Measurements from ENCODE around the gene EHBP1.

The EHBP1 gene

DNA sequence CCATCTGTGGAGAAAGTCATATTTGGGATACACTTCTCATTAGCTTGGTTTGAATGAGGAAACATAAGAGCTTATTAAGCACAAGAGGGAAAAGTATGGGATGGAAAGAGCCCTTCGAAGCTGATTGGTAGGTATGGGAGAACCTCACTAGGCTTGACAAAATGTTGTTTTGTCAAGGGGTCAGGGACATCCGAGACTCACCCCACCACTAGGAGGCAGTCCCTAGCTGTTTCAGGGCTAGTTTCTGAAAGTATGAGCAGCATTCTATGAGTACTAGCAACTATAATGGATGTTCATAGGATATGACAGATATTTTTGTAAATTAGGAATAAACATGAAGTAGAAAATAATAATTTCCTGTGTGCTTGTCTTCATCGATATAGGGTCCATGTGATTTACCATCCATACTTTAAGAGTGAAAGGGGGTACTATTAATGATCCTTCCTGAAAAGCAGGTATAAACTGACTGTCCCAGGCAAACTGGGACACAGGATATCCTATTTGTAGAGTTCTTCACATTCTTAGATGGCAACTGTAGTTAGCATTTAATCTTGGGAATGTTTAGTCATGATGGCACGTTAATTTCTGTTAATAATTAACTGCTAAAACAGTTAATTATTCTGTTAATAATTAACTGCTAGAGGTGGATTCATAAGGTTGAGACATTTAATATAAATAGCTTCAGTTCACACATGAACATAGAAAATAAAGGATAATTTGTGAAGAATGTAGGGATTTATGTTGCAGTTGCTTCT lies 373.5 kb downstream of the EHBP1 start:
- H3K9me3 ChIP-seq (ENCODE audit: control insufficient read depth, low read length), result no peaks in the 10 kb centered on the region
- TF ChIP-seq, protein P1, sequence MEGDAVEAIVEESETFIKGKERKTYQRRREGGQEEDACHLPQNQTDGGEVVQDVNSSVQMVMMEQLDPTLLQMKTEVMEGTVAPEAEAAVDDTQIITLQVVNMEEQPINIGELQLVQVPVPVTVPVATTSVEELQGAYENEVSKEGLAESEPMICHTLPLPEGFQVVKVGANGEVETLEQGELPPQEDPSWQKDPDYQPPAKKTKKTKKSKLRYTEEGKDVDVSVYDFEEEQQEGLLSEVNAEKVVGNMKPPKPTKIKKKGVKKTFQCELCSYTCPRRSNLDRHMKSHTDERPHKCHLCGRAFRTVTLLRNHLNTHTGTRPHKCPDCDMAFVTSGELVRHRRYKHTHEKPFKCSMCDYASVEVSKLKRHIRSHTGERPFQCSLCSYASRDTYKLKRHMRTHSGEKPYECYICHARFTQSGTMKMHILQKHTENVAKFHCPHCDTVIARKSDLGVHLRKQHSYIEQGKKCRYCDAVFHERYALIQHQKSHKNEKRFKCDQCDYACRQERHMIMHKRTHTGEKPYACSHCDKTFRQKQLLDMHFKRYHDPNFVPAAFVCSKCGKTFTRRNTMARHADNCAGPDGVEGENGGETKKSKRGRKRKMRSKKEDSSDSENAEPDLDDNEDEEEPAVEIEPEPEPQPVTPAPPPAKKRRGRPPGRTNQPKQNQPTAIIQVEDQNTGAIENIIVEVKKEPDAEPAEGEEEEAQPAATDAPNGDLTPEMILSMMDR (IDR thresholded peaks at IDR 0.05), result no peak

DNA sequence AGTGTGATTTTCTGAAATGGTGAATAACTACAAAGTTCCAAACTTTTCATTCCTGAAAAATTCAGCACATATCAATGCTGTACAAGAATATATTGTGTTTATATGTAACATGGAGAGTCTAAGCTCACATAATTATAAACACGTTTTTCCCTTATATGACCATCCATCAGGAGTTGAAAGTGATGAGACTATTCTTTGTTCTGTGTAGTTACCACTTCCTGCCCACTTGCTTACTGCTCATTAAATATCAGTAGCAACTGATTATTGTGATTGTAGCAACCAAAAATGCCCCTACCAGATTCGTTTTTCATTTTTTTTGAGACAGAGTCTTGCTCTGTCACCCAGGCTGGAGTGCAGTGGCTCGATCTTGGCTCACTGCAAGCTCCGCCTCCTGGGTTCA lies 375.9 kb downstream of the EHBP1 start:
- H3K4me2 ChIP-seq (ENCODE audit: low read length), result no peak overlapping the region
- H3K9ac ChIP-seq, result no peak overlapping the region
- no peak overlapping the region for H3K27ac ChIP-seq
- H3K79me2 ChIP-seq, result no peaks in the 10 kb centered on the region
- H3K4me1 ChIP-seq, result no peaks in the 10 kb centered on the region
- H3K9me3 ChIP-seq (ENCODE audit: control insufficient read depth, low read length), result no peaks in the 10 kb centered on the region
- H3K36me3 ChIP-seq (ENCODE audit: control insufficient read depth, insufficient read depth, low read length), result no peaks in the 10 kb centered on the region
- no peak overlapping the region for H3K4me3 ChIP-seq (ENCODE audit: low read depth, low read length)
- no peaks in the 10 kb centered on the region for H3K27me3 ChIP-seq (ENCODE audit: control insufficient read depth, insufficient read depth, low read length)
- no peak overlapping the region for H2AFZ ChIP-seq
- TF ChIP-seq, protein P1 (IDR thresholded peaks at IDR 0.05), result no peak

More for the DNA sequence above, 373.5 kb downstream of the EHBP1 start:
- no peaks in the 10 kb centered on the region for H3K27me3 ChIP-seq (ENCODE audit: control insufficient read depth, insufficient read depth, low read length)
- no peaks in the 10 kb centered on the region for H3K79me2 ChIP-seq
- no peaks in the 10 kb centered on the region for H3K4me1 ChIP-seq
- no peak overlapping the region for H3K4me3 ChIP-seq (ENCODE audit: low read depth, low read length)
- no peaks in the 10 kb centered on the region for H3K36me3 ChIP-seq (ENCODE audit: control insufficient read depth, insufficient read depth, low read length)
- no peak overlapping the region for H3K4me2 ChIP-seq (ENCODE audit: low read length)
- H3K27ac ChIP-seq, result no peak overlapping the region
- H3K9ac ChIP-seq, result no peak overlapping the region
- no peak overlapping the region for H2AFZ ChIP-seq

DNA sequence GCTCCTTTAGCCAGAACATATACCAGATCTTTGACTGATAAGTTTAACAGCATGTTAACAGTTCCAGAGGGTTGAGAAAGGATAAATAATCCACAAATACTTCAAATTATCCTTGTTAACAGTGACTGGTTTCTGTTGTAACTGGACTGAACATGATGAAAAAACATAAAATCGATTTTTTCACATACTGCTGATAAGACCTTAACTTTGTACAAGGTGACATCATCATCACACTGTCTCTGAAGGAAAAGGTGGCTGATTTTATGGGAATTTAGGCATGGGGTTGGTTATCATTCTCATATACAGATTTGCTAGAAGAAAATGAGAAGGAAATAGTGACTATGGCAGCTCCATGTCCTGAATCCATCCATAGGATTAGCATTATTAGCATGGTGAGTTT lies 381.2 kb downstream of the EHBP1 start:
- Histone ChIP-seq H3K4me2 (ENCODE audit: low read length) (no peak overlapping the region), H3K4me3 (ENCODE audit: low read depth, low read length) (no peak overlapping the region), H3K79me2 (no peaks in the 10 kb centered on the region), H3K27ac (no peak overlapping the region), H3K9me3 (ENCODE audit: control insufficient read depth, low read length) (no peaks in the 10 kb centered on the region), H3K9ac (no peak overlapping the region), H2AFZ (no peak overlapping the region), H3K27me3 (ENCODE audit: control insufficient read depth, insufficient read depth, low read length) (no peaks in the 10 kb centered on the region), H3K36me3 (ENCODE audit: control insufficient read depth, insufficient read depth, low read length) (no peaks in the 10 kb centered on the region), H3K4me1 (no peaks in the 10 kb centered on the region)
- TF ChIP-seq, protein P1 (IDR thresholded peaks at IDR 0.05), result no peak

DNA sequence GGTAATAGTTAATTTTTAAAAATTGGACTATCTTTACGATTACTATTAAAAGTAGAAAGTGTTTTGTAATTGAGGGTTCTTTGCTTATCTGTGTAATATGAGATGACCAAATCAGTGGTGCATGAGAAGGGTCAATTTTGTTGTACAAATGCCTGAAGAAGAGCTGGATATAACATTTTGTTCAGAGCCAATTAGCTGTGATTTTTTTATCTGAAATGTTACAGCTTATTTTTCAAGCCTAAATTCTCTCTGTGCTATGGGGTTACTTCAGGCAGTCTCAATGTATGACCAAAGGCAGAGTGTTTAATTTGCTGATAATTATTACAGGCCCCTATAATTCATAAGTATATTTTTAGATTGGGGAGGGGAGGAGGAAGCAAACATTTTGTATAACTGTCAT lies 386.9 kb downstream of the EHBP1 start:
- no peak overlapping the region for H3K4me3 ChIP-seq (ENCODE audit: low read depth, low read length)
- H3K79me2 ChIP-seq, result no peaks in the 10 kb centered on the region
- TF ChIP-seq, protein P1 (IDR thresholded peaks at IDR 0.05), result no peak
- no peaks in the 10 kb centered on the region for H3K36me3 ChIP-seq (ENCODE audit: control insufficient read depth, insufficient read depth, low read length)
- no peak overlapping the region for H3K27ac ChIP-seq
- H3K9me3 ChIP-seq (ENCODE audit: control insufficient read depth, low read length), result no peaks in the 10 kb centered on the region
- no peak overlapping the region for H3K9ac ChIP-seq
- no peak overlapping the region for H3K4me2 ChIP-seq (ENCODE audit: low read length)
- H3K27me3 ChIP-seq (ENCODE audit: control insufficient read depth, insufficient read depth, low read length), result no peaks in the 10 kb centered on the region
- no peaks in the 10 kb centered on the region for H3K4me1 ChIP-seq
- H2AFZ ChIP-seq, result no peak overlapping the region

DNA sequence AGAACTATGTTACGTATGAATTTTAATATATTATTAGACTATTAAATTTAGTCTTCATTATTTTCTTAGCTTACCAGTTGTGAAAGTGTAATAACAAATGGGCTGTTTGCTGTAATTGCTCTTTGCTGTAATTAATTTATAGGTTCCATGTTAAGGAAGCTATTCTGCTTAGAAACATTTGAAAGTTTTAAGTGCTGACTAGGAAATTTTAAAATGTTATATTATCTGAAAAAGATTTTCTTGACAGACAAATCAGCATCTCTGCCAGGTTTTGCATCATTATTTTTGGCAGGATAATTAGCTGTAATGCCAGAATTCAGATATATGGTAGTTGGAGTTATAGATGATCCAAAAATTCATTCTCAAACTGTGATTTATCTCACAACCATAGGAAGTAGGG lies 387.3 kb downstream of the EHBP1 start:
- Histone ChIP-seq H3K36me3 (ENCODE audit: control insufficient read depth, insufficient read depth, low read length) (no peaks in the 10 kb centered on the region), H3K27me3 (ENCODE audit: control insufficient read depth, insufficient read depth, low read length) (no peaks in the 10 kb centered on the region), H3K9me3 (ENCODE audit: control insufficient read depth, low read length) (no peaks in the 10 kb centered on the region), H3K27ac (no peak overlapping the region), H3K4me3 (ENCODE audit: low read depth, low read length) (no peak overlapping the region), H3K79me2 (no peaks in the 10 kb centered on the region), H3K4me1 (no peaks in the 10 kb centered on the region), H3K9ac (no peak overlapping the region), H2AFZ (no peak overlapping the region), H3K4me2 (ENCODE audit: low read length) (no peak overlapping the region)
- TF ChIP-seq, protein P1 (IDR thresholded peaks at IDR 0.05), result no peak

All from parathyroid adenoma (tissue), 2 donors.